K562 (cell line): ENCODE results near the gene LRRC61. TPM values are rescaled to one million over a fixed set of nuclear protein-coding genes. Genes with fewer than 3 reads are reported as not detected.

Experiments
- ARID3B ChIP-seq: fragments of 250-450 bp; sonication (Bioruptor Pico); IDR thresholded peaks from 2 replicates; pipeline ENCODE4 v1.4.0; 2020; ENCODE audit warnings: borderline replicate concordance
- E2F1 ChIP-seq: sonication (generic); formaldehyde crosslinking; IDR thresholded peaks from 2 replicates; pipeline ENCODE4 v1.8.1; 2023; ENCODE audit warnings: mild to moderate bottlenecking, missing genetic modification reagents, moderate library complexity
- E2F8 ChIP-seq: fragments of 450-650 bp; IDR thresholded peaks from 2 replicates; pipeline ENCODE4 v1.7.1; 2018; ENCODE audit warnings: mild to moderate bottlenecking, low read depth; ENCODE audit not compliant: partially characterized antibody
- FOXP4 ChIP-seq: sonication (generic); formaldehyde crosslinking; IDR thresholded peaks from 2 replicates; pipeline ENCODE4 v1.8.0; 2022; ENCODE audit warnings: mild to moderate bottlenecking, missing genetic modification reagents, borderline replicate concordance
- GTF3C2 ChIP-seq: IDR thresholded peaks from 3 replicates; pipeline ENCODE4 v1.6.1; 2011; ENCODE audit warnings: borderline replicate concordance, mild to moderate bottlenecking, moderate library complexity; ENCODE audit not compliant: insufficient read length; ENCODE audit errors: extremely low read depth
- HCFC1 ChIP-seq: IDR thresholded peaks from 2 replicates; pipeline ENCODE4 v1.6.1; 2012; ENCODE audit warnings: low read depth, low read length, improper control_type of control experiment
- HDGF ChIP-seq: fragments of 450-650 bp; IDR thresholded peaks from 2 replicates; pipeline ENCODE4 v1.6.1; 2016
- MAFF ChIP-seq: IDR thresholded peaks from 2 replicates; pipeline ENCODE4 v1.6.1; 2012; ENCODE audit warnings: low read length, improper control_type of control experiment
- MAX ChIP-seq: sonication (generic); formaldehyde crosslinking; IDR thresholded peaks from 2 replicates; pipeline ENCODE4 v1.9.0; 2022; ENCODE audit warnings: mild to moderate bottlenecking, missing genetic modification reagents
- SETDB1 ChIP-seq: IDR thresholded peaks from one replicate; pipeline ENCODE4 v1.6.1; 2012; ENCODE audit warnings: low read length, control low read depth, inconsistent platforms
- USF1 ChIP-seq: sonication (generic); formaldehyde crosslinking; IDR thresholded peaks from 2 replicates; pipeline ENCODE4 v1.9.0; 2022; ENCODE audit warnings: mild to moderate bottlenecking, missing genetic modification reagents
- ZBTB8A ChIP-seq: fragments of 450-650 bp; IDR thresholded peaks from 2 replicates; pipeline ENCODE4 v1.6.1; 2018; ENCODE audit warnings: mild to moderate bottlenecking, moderate library complexity; ENCODE audit not compliant: partially characterized antibody
- ZKSCAN8 ChIP-seq: fragments of 200-800 bp; sonication (Bioruptor generic); IDR thresholded peaks from 2 replicates; pipeline ENCODE4 v1.6.1; 2016; ENCODE audit warnings: missing genetic modification characterization, missing compliant biosample characterization
- ZNF277 ChIP-seq: fragments of 250-450 bp; sonication (Bioruptor Pico); IDR thresholded peaks from 2 replicates; pipeline ENCODE4 v1.8.0; 2022; ENCODE audit warnings: inconsistent platforms, mild to moderate bottlenecking, moderate library complexity, borderline replicate concordance
- polyA plus RNA-seq, 8 experiments: library from polyadenylated mRNA; depleted of rRNA in 4 of 8; stranded (reverse) in 5 of 8; unstranded in 3 of 8; fragments of >200 nt; fragmentation: Nextera tagmentation in 2 of 8; fragmentation: Illumina TruSeq in 1 of 8; extraction: Ambion mirVana in 2 of 8; extraction: Trizol in 1 of 8; gene quantifications; 2 replicates each; pipeline versions ENCODE4 v1.2.1 to v1.2.3, GENCODE V29; 2011 to 2014; ENCODE audit warnings: inconsistent platforms in 1 of 8, missing spikeins in 1 of 8
- total RNA-seq, 7 experiments: library from RNA; depleted of rRNA in 6 of 7; stranded (reverse); fragments of >200 nt in 6 of 7; fragmentation: Illumina TruSeq in 2 of 7; extraction: Trizol in 2 of 7; gene quantifications; 2 replicates each; pipeline versions ENCODE4 v1.2.1 to v1.2.3, GENCODE V29; 2011 to 2021; ENCODE audit warnings: low replicate concordance in 1 of 7

The LRRC61 gene
- total and polyA plus RNA-seq, 9 of the 15 experiments (the other 6 are each of a cell fraction or from before 2014, with no cell fraction given), result 1.3 to 55.2 (median 35.2) TPM

- no peak for TF ChIP-seq FOXP4
- TF ChIP-seq HCFC1, result 0 out of 2 replicates have a peak, but pooled peaks have one; percentile 13
- TF ChIP-seq USF1, result peak; percentile 30; the same call in 1 of the 2 replicates
- no peak for TF ChIP-seq MAFF
- no peak for TF ChIP-seq SETDB1
- no peak for TF ChIP-seq ZBTB8A
- 0 out of 2 replicates have a peak, but pooled peaks have one; percentile 21 for TF ChIP-seq MAX
- peak; percentile 66; the same call in 1 of the 2 replicates for TF ChIP-seq ARID3B (CRISPR knock-in tag)
- no peak for TF ChIP-seq E2F8
- TF ChIP-seq HDGF, result no peak
- no peak for TF ChIP-seq GTF3C2
- no peak for TF ChIP-seq ZNF277
- TF ChIP-seq ZKSCAN8 (CRISPR knock-in tag), result no peak
- TF ChIP-seq E2F1 (CRISPR knock-in tag), result no peak
These were observed 34.1 kb downstream of the LRRC61 start (continued) for GRCh38 chr7:150357270-150357669.
